ENCODE data around the gene TAS1R3. TPM values are rescaled to one million over a fixed set of nuclear protein-coding genes. Genes with fewer than 3 reads are reported as not detected.

Gene TAS1R3
- total and polyA plus RNA-seq, 2 experiments from 2014 or later: 0.14 TPM; not detected in 1

GRCh38 chr1:1285611-1286311, 45.3 kb upstream of the TAS1R3 start:
- H3K4me3 ChIP-seq: no peak overlapping the region
- ATAC-seq: peak; percentile 3; the same call in 2 of the 3 replicates

More at GRCh38 chr1:1285611-1286311, 45.3 kb upstream of the TAS1R3 start:
- Mint-ChIP-seq H3K4me3 (no peak overlapping the region), H3K4me1 (no peaks in the 10 kb centered on the region; the same call in 2 of the 3 replicates), H3K36me3 (ENCODE audit: low read depth) (no peaks in the 10 kb centered on the region), H3K27me3 (ENCODE audit: insufficient read depth, low read depth, poor library complexity) (peaks cover 10% of the 10 kb centered on the region), H3K9me3 (peaks cover 3% of the 10 kb centered on the region; the same call in 2 of the 3 replicates), H3K27ac (no peak overlapping the region)
- Histone ChIP-seq H3K4me2 (no peak overlapping the region), H3K27me3 (ENCODE audit: insufficient read depth) (no peaks in the 10 kb centered on the region), H4K20me1 (replicated peaks; ENCODE audit: insufficient read depth) (no peaks in the 10 kb centered on the region), H3K79me2 (replicated peaks; ENCODE audit: insufficient read depth) (no peaks in the 10 kb centered on the region), H3K9me2 (ENCODE audit: insufficient read depth) (no peaks in the 10 kb centered on the region), H3K4me1 (ENCODE audit: insufficient read depth) (no peaks in the 10 kb centered on the region), H3F3A (replicated peaks; ENCODE audit: low read depth) (no peaks in the 10 kb centered on the region), H3K36me3 (ENCODE audit: insufficient read depth) (no peaks in the 10 kb centered on the region), H2AFZ (no peak overlapping the region), H3K27ac (ENCODE audit: low read depth) (no peak overlapping the region)
- no peak for DNase-seq (ENCODE audit: low spot score)
- TF ChIP-seq CTCF (conservative IDR thresholded peaks at IDR 0.05; ENCODE audit: low read depth in 2 of 2) (no peak), ETS1 (IDR thresholded peaks at IDR 0.05) (no peak), ZNF114 (CRISPR knock-in tag; IDR thresholded peaks at IDR 0.05) (no peak), STAT1 (IDR thresholded peaks at IDR 0.05; ENCODE audit: unreplicated experiment) (no peak), JUNB (IDR thresholded peaks at IDR 0.05; ENCODE audit: unreplicated experiment) (no peak), ZNF331 (CRISPR knock-in tag; IDR thresholded peaks at IDR 0.05; ENCODE audit: low read depth) (no peak), EZH2 (IDR thresholded peaks at IDR 0.05; ENCODE audit: low read depth, unreplicated experiment) (no peak), NANOG (IDR thresholded peaks at IDR 0.05; ENCODE audit: borderline replicate concordance) (no peak), POLR2AphosphoS5 (IDR thresholded peaks at IDR 0.05; ENCODE audit: low read depth) (no peak), CREB1 (CRISPR knock-in tag; IDR thresholded peaks at IDR 0.05; ENCODE audit: low read depth) (no peak), EZH2phosphoT487 (IDR thresholded peaks at IDR 0.05; ENCODE audit: unreplicated experiment) (no peak)
- TF ChIP-seq, protein P1, sequence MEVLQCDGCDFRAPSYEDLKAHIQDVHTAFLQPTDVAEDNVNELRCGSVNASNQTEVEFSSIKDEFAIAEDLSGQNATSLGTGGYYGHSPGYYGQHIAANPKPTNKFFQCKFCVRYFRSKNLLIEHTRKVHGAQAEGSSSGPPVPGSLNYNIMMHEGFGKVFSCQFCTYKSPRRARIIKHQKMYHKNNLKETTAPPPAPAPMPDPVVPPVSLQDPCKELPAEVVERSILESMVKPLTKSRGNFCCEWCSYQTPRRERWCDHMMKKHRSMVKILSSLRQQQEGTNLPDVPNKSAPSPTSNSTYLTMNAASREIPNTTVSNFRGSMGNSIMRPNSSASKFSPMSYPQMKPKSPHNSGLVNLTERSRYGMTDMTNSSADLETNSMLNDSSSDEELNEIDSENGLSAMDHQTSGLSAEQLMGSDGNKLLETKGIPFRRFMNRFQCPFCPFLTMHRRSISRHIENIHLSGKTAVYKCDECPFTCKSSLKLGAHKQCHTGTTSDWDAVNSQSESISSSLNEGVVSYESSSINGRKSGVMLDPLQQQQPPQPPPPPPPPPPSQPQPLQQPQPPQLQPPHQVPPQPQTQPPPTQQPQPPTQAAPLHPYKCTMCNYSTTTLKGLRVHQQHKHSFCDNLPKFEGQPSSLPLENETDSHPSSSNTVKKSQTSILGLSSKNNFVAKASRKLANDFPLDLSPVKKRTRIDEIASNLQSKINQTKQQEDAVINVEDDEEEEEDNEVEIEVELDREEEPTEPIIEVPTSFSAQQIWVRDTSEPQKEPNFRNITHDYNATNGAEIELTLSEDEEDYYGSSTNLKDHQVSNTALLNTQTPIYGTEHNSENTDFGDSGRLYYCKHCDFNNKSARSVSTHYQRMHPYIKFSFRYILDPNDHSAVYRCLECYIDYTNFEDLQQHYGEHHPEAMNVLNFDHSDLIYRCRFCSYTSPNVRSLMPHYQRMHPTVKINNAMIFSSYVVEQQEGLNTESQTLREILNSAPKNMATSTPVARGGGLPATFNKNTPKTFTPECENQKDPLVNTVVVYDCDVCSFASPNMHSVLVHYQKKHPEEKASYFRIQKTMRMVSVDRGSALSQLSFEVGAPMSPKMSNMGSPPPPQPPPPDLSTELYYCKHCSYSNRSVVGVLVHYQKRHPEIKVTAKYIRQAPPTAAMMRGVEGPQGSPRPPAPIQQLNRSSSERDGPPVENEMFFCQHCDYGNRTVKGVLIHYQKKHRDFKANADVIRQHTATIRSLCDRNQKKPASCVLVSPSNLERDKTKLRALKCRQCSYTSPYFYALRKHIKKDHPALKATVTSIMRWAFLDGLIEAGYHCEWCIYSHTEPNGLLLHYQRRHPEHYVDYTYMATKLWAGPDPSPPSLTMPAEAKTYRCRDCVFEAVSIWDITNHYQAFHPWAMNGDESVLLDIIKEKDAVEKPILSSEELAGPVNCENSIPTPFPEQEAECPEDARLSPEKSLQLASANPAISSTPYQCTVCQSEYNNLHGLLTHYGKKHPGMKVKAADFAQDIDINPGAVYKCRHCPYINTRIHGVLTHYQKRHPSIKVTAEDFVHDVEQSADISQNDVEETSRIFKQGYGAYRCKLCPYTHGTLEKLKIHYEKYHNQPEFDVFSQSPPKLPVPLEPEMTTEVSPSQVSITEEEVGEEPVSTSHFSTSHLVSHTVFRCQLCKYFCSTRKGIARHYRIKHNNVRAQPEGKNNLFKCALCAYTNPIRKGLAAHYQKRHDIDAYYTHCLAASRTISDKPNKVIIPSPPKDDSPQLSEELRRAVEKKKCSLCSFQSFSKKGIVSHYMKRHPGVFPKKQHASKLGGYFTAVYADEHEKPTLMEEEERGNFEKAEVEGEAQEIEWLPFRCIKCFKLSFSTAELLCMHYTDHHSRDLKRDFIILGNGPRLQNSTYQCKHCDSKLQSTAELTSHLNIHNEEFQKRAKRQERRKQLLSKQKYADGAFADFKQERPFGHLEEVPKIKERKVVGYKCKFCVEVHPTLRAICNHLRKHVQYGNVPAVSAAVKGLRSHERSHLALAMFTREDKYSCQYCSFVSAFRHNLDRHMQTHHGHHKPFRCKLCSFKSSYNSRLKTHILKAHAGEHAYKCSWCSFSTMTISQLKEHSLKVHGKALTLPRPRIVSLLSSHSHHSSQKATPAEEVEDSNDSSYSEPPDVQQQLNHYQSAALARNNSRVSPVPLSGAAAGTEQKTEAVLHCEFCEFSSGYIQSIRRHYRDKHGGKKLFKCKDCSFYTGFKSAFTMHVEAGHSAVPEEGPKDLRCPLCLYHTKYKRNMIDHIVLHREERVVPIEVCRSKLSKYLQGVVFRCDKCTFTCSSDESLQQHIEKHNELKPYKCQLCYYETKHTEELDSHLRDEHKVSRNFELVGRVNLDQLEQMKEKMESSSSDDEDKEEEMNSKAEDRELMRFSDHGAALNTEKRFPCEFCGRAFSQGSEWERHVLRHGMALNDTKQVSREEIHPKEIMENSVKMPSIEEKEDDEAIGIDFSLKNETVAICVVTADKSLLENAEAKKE (CRISPR knock-in tag; IDR thresholded peaks at IDR 0.05): no peak
- TF ChIP-seq, protein P2, sequence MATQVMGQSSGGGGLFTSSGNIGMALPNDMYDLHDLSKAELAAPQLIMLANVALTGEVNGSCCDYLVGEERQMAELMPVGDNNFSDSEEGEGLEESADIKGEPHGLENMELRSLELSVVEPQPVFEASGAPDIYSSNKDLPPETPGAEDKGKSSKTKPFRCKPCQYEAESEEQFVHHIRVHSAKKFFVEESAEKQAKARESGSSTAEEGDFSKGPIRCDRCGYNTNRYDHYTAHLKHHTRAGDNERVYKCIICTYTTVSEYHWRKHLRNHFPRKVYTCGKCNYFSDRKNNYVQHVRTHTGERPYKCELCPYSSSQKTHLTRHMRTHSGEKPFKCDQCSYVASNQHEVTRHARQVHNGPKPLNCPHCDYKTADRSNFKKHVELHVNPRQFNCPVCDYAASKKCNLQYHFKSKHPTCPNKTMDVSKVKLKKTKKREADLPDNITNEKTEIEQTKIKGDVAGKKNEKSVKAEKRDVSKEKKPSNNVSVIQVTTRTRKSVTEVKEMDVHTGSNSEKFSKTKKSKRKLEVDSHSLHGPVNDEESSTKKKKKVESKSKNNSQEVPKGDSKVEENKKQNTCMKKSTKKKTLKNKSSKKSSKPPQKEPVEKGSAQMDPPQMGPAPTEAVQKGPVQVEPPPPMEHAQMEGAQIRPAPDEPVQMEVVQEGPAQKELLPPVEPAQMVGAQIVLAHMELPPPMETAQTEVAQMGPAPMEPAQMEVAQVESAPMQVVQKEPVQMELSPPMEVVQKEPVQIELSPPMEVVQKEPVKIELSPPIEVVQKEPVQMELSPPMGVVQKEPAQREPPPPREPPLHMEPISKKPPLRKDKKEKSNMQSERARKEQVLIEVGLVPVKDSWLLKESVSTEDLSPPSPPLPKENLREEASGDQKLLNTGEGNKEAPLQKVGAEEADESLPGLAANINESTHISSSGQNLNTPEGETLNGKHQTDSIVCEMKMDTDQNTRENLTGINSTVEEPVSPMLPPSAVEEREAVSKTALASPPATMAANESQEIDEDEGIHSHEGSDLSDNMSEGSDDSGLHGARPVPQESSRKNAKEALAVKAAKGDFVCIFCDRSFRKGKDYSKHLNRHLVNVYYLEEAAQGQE (IDR thresholded peaks at IDR 0.05; ENCODE audit: unreplicated experiment): no peak
